ENCODE results near the gene PPP2R5B. TPM values are rescaled to one million over a fixed set of nuclear protein-coding genes. Genes with fewer than 3 reads are reported as not detected.
A peak's percentile ranks its signal among the peaks of the same experiment; 100 is the strongest.

PPP2R5B gene
- 8.4 and 13.3 TPM in 2 replicates for total RNA-seq (2014; rRNA removed; shearing (Covaris generic))
- 12.0 and 14.6 TPM in 2 replicates for polyA plus RNA-seq (2015; cell fraction: cytosol; rRNA removed)
- polyA plus RNA-seq (2015; cell fraction: nucleus; rRNA removed), result 23.4 and 24.3 TPM in 2 replicates

GRCh38 chr11:64923944-64924909 lies at the start of gene PPP2R5B:
Gene PPP2R5B (plus strand): TSS chr11:64924689. CDS start chr11:64925735, 1,046 bp downstream.
- in situ Hi-C loops (cut with HindIII; ENCODE audit: low pct_unique_long_range_greater_than_20kb, low sequenced_read_pairs), result no loop called here
- peak; percentile 91 for DNase-seq (ENCODE audit: low read depth, low spot score)

DNA sequence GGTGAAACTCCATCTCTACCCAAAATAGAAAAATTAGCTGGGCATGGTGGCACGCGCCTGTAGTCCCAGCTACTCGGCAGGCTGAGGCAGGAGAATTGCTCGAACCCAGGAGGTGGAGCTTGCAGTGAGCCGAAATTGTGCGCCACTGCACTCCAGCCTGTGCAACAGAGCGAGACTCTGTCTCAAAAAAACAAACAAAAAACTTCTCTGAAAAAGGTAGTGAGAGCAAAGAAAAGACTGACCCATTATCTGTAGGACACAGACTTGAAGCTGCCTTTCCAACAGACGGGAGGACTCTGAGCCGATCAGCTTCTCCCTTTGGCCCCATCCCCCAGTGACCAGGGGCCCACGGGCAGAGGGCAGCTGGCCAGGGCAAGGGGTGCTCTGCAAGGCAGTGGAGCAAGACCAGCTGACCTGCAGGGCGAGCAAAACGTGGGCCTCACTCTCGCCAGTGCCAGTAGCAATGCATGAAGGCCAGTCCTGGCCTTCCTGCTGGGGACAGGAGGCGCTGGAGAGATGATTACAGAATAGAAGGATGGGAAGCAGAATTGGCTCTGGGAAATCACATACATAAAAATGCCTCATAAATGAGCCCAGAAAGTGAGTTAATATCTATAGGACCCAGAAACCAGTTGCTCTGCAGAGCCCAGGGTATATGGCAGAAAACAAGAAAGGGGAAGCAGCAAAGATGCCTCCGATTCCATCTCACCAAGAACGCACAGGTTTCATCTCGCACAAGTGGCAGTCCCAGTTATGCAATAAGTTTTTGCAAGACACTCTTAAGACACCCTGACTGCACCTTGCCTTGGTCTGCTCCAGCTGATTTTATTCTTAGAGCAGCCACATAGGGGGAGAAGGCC lies 48.9 kb upstream of the PPP2R5B start:
- no peak for DNase-seq (ENCODE audit: low read depth, low spot score)
- in situ Hi-C loops (cut with HindIII; ENCODE audit: low pct_unique_long_range_greater_than_20kb, low sequenced_read_pairs), result no loop called here

- DNase-seq (ENCODE audit: low read depth, low spot score), result peak; percentile 55
- in situ Hi-C loops (cut with HindIII; ENCODE audit: low pct_unique_long_range_greater_than_20kb, low sequenced_read_pairs), result no loop called here
These were observed 48.2 kb upstream of the PPP2R5B start for GRCh38 chr11:64876229-64876750.

- DNase-seq (ENCODE audit: low read depth, low spot score), result no peak
- in situ Hi-C loops (cut with HindIII; ENCODE audit: low pct_unique_long_range_greater_than_20kb, low sequenced_read_pairs), result no loop called here
These were observed 47.6 kb upstream of the PPP2R5B start for GRCh38 chr11:64876835-64877341.

DNA sequence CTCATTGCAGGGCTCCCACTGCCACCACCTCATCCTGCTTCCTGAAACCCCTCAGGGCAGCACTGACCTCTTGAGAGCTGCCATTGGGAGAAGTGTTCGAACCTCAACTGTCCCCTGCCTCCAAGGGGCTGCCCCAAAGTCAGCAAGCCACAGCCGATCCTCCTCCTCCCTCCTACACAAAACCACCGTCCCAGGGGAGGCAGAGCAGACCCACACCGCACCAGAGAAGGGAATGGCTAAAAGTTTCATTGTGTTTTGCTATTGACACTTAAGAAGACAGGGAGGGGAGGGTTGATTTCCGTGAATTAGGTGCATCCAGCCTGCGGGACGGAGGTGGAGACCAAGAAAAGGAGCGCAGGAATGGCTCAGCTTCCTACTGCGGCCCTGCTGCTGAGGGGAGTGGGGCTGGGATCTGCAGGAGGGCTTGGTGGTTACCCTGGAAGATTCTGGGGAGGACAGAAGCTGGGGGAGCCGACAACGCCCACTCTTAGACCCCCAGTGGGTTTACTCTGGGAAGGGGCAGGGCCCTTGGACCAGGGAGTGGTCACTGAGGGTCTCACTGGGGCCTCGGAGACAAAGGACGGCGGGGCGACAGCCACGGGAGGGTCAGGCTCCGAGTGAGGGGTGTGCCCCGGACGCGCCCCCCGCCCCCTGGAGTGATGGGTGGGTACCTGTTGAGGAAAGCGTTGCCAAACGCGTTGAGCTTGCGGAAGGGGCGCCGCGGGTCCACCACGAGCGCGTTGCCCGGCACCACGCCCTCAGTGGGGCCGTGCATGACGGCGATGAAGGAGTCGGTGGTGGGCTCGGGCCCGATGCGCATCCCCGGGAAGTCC lies 46.9 kb upstream of the PPP2R5B start:
- in situ Hi-C loops (cut with HindIII; ENCODE audit: low pct_unique_long_range_greater_than_20kb, low sequenced_read_pairs), result no loop called here
- no peak for DNase-seq (ENCODE audit: low read depth, low spot score)

- in situ Hi-C loops (cut with HindIII; ENCODE audit: low pct_unique_long_range_greater_than_20kb, low sequenced_read_pairs), result no loop called here
- no peak for DNase-seq (ENCODE audit: low read depth, low spot score)
These were observed 46.3 kb upstream of the PPP2R5B start for GRCh38 chr11:64878223-64878493.

GRCh38 chr11:64878494-64879243 lies 45.8 kb upstream of the PPP2R5B start, which contains the start of gene EHD1:
Gene EHD1 (minus strand): TSS chr11:64878621. CDS start chr11:64878464, 157 bp downstream.
- in situ Hi-C loops (cut with HindIII; ENCODE audit: low pct_unique_long_range_greater_than_20kb, low sequenced_read_pairs), result no loop called here
- peak; percentile 94 for DNase-seq (ENCODE audit: low read depth, low spot score)

GRCh38 chr11:64879244-64879900 lies 45.1 kb upstream of the PPP2R5B start:
- no peak for DNase-seq (ENCODE audit: low read depth, low spot score)
- in situ Hi-C loops (cut with HindIII; ENCODE audit: low pct_unique_long_range_greater_than_20kb, low sequenced_read_pairs), result no loop called here

- in situ Hi-C loops (cut with HindIII; ENCODE audit: low pct_unique_long_range_greater_than_20kb, low sequenced_read_pairs), result no loop called here
- DNase-seq (ENCODE audit: low read depth, low spot score), result peak; percentile 44
These were observed 44.1 kb upstream of the PPP2R5B start for GRCh38 chr11:64880240-64881001.

DNA sequence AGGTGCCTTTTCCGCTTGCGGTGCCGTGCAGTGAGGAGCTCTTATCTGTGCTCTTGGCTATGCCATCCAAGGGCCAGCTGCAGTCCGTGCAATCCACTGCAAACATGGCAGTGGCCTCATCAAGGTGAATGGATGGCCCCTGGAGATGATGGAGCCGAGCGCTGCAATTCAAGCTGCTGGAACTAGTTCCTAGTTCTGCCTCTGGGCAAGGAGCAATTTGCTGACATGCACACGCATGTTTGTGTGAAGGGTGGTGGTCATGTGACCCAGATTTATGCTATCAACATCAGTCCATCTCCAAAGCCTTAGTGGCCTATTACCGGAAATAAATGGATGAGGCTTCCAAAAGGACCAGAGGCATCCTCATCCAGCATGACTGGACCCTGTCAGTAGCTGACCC lies 43.0 kb upstream of the PPP2R5B start:
- in situ Hi-C loops (cut with HindIII; ENCODE audit: low pct_unique_long_range_greater_than_20kb, low sequenced_read_pairs), result no loop called here
- no peak for DNase-seq (ENCODE audit: low read depth, low spot score)

DNA sequence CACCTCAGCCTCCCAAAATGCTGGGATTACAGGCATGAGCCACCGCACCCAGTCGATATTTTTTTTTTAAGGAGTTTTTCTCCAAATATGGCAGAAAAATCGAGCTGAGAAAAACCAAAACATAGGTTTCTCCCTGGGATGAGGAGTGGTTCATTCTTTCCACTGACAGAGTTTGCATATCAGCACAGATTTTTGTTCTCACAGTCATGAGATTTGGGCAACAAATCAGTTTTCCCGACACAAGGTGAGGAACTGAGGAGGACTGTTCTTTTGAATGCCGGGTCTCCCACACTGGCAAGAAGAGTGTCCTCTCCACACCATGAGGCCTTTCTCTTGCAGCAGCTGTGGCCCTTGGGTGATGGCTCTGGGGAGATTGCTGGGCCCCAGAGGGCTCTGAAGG lies 42.2 kb upstream of the PPP2R5B start:
- in situ Hi-C loops (cut with HindIII; ENCODE audit: low pct_unique_long_range_greater_than_20kb, low sequenced_read_pairs), result no loop called here
- no peak for DNase-seq (ENCODE audit: low read depth, low spot score)

DNA sequence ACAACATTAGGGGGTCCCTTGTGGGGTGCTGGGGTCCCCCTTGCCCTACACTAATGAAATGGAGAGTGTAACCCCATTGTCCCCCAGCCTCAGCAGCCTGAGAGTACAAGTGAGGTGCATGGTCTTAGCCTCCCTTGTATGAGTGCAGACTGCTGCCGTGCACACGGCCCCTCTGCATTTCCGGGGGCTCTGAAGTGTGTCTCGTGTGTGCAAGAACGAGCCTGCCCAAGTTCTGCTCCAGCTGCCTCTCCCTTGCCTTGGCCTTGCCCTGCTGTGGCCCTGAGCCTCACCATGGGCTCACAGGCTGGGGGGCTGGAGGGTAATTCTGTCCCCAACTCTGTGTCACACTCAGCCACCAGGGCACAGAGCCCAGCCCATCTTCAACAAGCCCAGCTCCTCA lies 40.9 kb upstream of the PPP2R5B start:
- no peak for DNase-seq (ENCODE audit: low read depth, low spot score)

GRCh38 chr11:64884019-64884418 lies 40.5 kb upstream of the PPP2R5B start:
- in situ Hi-C loops (cut with HindIII; ENCODE audit: low pct_unique_long_range_greater_than_20kb, low sequenced_read_pairs), result no loop called here
- DNase-seq (ENCODE audit: low read depth, low spot score), result no peak

More for the DNA sequence above, 40.9 kb upstream of the PPP2R5B start:
- in situ Hi-C loops (cut with HindIII; ENCODE audit: low pct_unique_long_range_greater_than_20kb, low sequenced_read_pairs), result no loop called here

GRCh38 chr11:64885367-64886286 lies 38.9 kb upstream of the PPP2R5B start:
- in situ Hi-C loops (cut with HindIII; ENCODE audit: low pct_unique_long_range_greater_than_20kb, low sequenced_read_pairs), result no loop called here
- DNase-seq (ENCODE audit: low read depth, low spot score), result no peak
